ENCODE data around the gene GLDC.

Gene GLDC

DNA sequence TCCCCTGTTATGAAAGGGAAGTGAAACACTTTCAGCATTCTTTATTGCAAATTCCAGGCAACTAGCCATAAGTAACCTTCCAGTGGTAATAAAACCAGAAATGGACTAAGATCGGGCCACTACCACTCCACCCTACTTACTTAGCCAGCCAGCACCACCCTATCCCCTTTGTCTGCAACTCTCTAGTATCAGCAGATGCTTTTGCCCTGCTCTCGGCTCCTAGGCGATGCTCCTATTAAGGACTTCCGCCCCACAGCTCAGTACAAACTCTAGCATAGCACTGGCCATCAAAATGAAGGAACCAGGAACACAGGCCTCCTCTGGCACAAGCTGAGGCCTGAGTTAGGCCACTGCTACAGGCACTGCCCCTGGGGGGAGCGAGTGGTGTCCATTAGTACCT, 81.2 kb downstream of the GLDC start:
- DNase-seq = no peak
- no peaks in the 10 kb centered on the region for H3F3A ChIP-seq (ENCODE audit: insufficient read depth, low read length)
- no peaks in the 10 kb centered on the region; the same call in 1 of the 2 replicates for H4K20me1 ChIP-seq (ENCODE audit: insufficient read depth, low read length)
- H3K36me3 ChIP-seq (replicated peaks; ENCODE audit: insufficient read depth, low read length) = no peaks in the 10 kb centered on the region; the same call in none of the 2 replicates
- H3K9ac ChIP-seq (ENCODE audit: low read length) = no peak overlapping the region
- H3K9me3 ChIP-seq (replicated peaks; ENCODE audit: insufficient read depth, low read length) = no peaks in the 10 kb centered on the region
- no peaks in the 10 kb centered on the region for H3K9me2 ChIP-seq (replicated peaks; ENCODE audit: insufficient read depth, low read length)
- H3K4me1 ChIP-seq (ENCODE audit: low read length) = no peaks in the 10 kb centered on the region
- no peak overlapping the region for H3K4me2 ChIP-seq (ENCODE audit: low read depth, low read length)
- H3K79me2 ChIP-seq (ENCODE audit: low read length) = no peaks in the 10 kb centered on the region
- no peak overlapping the region for H2AFZ ChIP-seq (ENCODE audit: low read length)
- TF ChIP-seq EZH2phosphoT487 (IDR thresholded peaks at IDR 0.05; ENCODE audit: low read length) = no peak
- TF ChIP-seq, protein P1, sequence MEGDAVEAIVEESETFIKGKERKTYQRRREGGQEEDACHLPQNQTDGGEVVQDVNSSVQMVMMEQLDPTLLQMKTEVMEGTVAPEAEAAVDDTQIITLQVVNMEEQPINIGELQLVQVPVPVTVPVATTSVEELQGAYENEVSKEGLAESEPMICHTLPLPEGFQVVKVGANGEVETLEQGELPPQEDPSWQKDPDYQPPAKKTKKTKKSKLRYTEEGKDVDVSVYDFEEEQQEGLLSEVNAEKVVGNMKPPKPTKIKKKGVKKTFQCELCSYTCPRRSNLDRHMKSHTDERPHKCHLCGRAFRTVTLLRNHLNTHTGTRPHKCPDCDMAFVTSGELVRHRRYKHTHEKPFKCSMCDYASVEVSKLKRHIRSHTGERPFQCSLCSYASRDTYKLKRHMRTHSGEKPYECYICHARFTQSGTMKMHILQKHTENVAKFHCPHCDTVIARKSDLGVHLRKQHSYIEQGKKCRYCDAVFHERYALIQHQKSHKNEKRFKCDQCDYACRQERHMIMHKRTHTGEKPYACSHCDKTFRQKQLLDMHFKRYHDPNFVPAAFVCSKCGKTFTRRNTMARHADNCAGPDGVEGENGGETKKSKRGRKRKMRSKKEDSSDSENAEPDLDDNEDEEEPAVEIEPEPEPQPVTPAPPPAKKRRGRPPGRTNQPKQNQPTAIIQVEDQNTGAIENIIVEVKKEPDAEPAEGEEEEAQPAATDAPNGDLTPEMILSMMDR (IDR thresholded peaks at IDR 0.05; ENCODE audit: low read length) = no peak
- TF ChIP-seq EZH2 (optimal IDR thresholded peaks at IDR 0.05; ENCODE audit: low read depth, low read length) = no peak
- H3K27ac ChIP-seq (ENCODE audit: low read length) = no peak overlapping the region
- H3K27me3 ChIP-seq (replicated peaks; ENCODE audit: insufficient read depth, low read length) = no peaks in the 10 kb centered on the region
- no peak overlapping the region for H3K4me3 ChIP-seq (ENCODE audit: low read length)

DNA sequence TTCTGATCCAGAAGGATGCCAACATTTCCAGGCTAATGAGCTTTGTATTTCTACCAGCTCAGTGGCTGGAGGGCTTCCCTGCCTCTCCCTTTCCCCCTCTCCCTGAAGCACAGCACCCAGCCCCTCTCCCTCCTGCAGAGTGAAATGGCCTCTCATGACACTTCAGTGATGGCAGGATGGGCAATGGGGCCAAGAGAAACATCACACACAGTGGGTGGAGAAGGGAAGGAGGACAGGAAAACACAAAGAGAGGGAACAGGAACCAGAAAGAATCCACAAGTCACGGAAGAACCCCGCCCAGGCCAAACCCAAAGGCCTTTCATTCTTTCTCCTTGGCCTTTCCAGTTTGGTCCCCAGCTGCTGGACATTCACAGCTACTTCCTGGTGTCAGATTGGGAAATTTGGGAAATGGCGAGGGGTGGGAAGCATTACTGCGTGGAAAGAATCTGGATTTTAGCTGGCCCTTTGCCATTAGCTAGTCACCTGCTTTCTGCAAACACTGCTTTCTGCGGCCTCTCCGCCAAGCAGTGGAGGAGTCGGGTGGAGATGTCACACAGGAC, 82.6 kb downstream of the GLDC start:
- Histone ChIP-seq H3K9me3 (replicated peaks; ENCODE audit: insufficient read depth, low read length) (no peaks in the 10 kb centered on the region), H3K9ac (ENCODE audit: low read length) (no peak overlapping the region), H4K20me1 (ENCODE audit: insufficient read depth, low read length) (no peaks in the 10 kb centered on the region; the same call in 1 of the 2 replicates), H3K4me3 (ENCODE audit: low read length) (no peak overlapping the region), H3K79me2 (ENCODE audit: low read length) (no peaks in the 10 kb centered on the region), H2AFZ (ENCODE audit: low read length) (no peak overlapping the region), H3K9me2 (replicated peaks; ENCODE audit: insufficient read depth, low read length) (no peaks in the 10 kb centered on the region), H3K36me3 (replicated peaks; ENCODE audit: insufficient read depth, low read length) (no peaks in the 10 kb centered on the region; the same call in none of the 2 replicates), H3K27me3 (replicated peaks; ENCODE audit: insufficient read depth, low read length) (no peaks in the 10 kb centered on the region), H3K4me2 (ENCODE audit: low read depth, low read length) (no peak overlapping the region), H3K4me1 (ENCODE audit: low read length) (no peaks in the 10 kb centered on the region), H3F3A (ENCODE audit: insufficient read depth, low read length) (no peaks in the 10 kb centered on the region), H3K27ac (ENCODE audit: low read length) (no peak overlapping the region)
- no peak for TF ChIP-seq EZH2 (optimal IDR thresholded peaks at IDR 0.05; ENCODE audit: low read depth, low read length)
- TF ChIP-seq, protein P1 (IDR thresholded peaks at IDR 0.05; ENCODE audit: low read length) = no peak
- TF ChIP-seq EZH2phosphoT487 (IDR thresholded peaks at IDR 0.05; ENCODE audit: low read length) = no peak
- DNase-seq = no peak

DNA sequence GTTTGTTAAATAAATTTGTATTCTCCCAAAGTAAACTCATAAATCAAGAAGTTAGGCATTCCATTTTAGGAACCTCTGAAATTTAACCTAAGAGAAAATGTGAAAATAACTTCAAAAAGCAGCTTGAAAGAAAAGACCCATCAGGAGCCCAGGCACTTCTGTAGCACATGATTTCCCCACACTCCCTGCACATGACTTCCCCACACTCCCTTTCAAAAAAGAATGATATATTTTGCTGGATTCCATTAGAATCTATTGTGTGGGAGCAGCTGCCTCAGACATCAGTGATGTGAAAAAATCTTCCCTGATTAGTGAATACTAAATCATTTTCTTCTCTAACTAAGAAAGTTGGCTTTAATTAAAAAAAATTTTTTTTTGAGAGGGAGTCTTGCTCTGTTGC, 83.3 kb downstream of the GLDC start:
- Histone ChIP-seq H3K9ac (ENCODE audit: low read length) (no peak overlapping the region), H3K4me3 (ENCODE audit: low read length) (no peak overlapping the region), H3K9me3 (replicated peaks; ENCODE audit: insufficient read depth, low read length) (no peaks in the 10 kb centered on the region), H3K36me3 (replicated peaks; ENCODE audit: insufficient read depth, low read length) (no peaks in the 10 kb centered on the region; the same call in 1 of the 2 replicates), H3F3A (ENCODE audit: insufficient read depth, low read length) (no peaks in the 10 kb centered on the region), H4K20me1 (ENCODE audit: insufficient read depth, low read length) (no peaks in the 10 kb centered on the region; the same call in 1 of the 2 replicates), H3K4me1 (ENCODE audit: low read length) (no peaks in the 10 kb centered on the region), H3K9me2 (replicated peaks; ENCODE audit: insufficient read depth, low read length) (no peaks in the 10 kb centered on the region), H3K4me2 (ENCODE audit: low read depth, low read length) (no peak overlapping the region), H2AFZ (ENCODE audit: low read length) (no peak overlapping the region), H3K79me2 (ENCODE audit: low read length) (no peaks in the 10 kb centered on the region), H3K27me3 (replicated peaks; ENCODE audit: insufficient read depth, low read length) (no peaks in the 10 kb centered on the region), H3K27ac (ENCODE audit: low read length) (no peak overlapping the region)
- DNase-seq = no peak
- TF ChIP-seq EZH2 (optimal IDR thresholded peaks at IDR 0.05; ENCODE audit: low read depth, low read length) (no peak), EZH2phosphoT487 (IDR thresholded peaks at IDR 0.05; ENCODE audit: low read length) (no peak)
- TF ChIP-seq, protein P1 (IDR thresholded peaks at IDR 0.05; ENCODE audit: low read length) = no peak

All from MM.1S (cell line).